ENCODE data around the gene MAGEA11. TPM values are rescaled to one million over a fixed set of nuclear protein-coding genes. Genes with fewer than 3 reads are reported as not detected.
"Not testable (repeated sequence)": the region's sequence is repeated elsewhere in the genome, so short reads cannot be mapped to it uniquely, and the experiment has no call there.

MAGEA11 gene
- total and polyA plus RNA-seq, 2 experiments from 2014 or later, result not detected

- peaks cover 16% of the 10 kb centered on the region for H3K27me3 Mint-ChIP-seq (ENCODE audit: insufficient read depth, low read depth, poor library complexity)
- H3K4me1 ChIP-seq (ENCODE audit: insufficient read depth); H3K9me3 Mint-ChIP-seq; DNase-seq (ENCODE audit: low spot score); H3K4me3 ChIP-seq; H3K4me2 ChIP-seq; H3K4me3 Mint-ChIP-seq; H3K9me2 ChIP-seq (ENCODE audit: insufficient read depth); H3K36me3 ChIP-seq (ENCODE audit: insufficient read depth); H4K20me1 ChIP-seq (replicated peaks; ENCODE audit: insufficient read depth); H3K27ac Mint-ChIP-seq; H3K4me1 Mint-ChIP-seq; ATAC-seq; H3F3A ChIP-seq (replicated peaks; ENCODE audit: low read depth); H2AFZ ChIP-seq; H3K79me2 ChIP-seq (replicated peaks; ENCODE audit: insufficient read depth); H3K27ac ChIP-seq (ENCODE audit: low read depth); H3K36me3 Mint-ChIP-seq (ENCODE audit: low read depth): not testable (repeated sequence)
- peaks cover 14% of the 10 kb centered on the region; the same call in 1 of the 2 replicates for H3K27me3 ChIP-seq (ENCODE audit: insufficient read depth)
Observed at GRCh38 chrX:149721241-149721640, 9.4 kb downstream of the MAGEA11 start.

- Histone ChIP-seq H2AFZ (no peak overlapping the region), H3K36me3 (ENCODE audit: insufficient read depth) (no peaks in the 10 kb centered on the region), H3K79me2 (replicated peaks; ENCODE audit: insufficient read depth) (no peaks in the 10 kb centered on the region), H3K4me2 (no peak overlapping the region), H4K20me1 (replicated peaks; ENCODE audit: insufficient read depth) (no peaks in the 10 kb centered on the region; the same call in 1 of the 2 replicates), H3K27me3 (ENCODE audit: insufficient read depth) (peaks cover 14% of the 10 kb centered on the region; the same call in 1 of the 2 replicates), H3K27ac (ENCODE audit: low read depth) (no peak overlapping the region), H3K9me2 (ENCODE audit: insufficient read depth) (no peaks in the 10 kb centered on the region), H3K4me1 (ENCODE audit: insufficient read depth) (no peaks in the 10 kb centered on the region), H3F3A (replicated peaks; ENCODE audit: low read depth) (no peaks in the 10 kb centered on the region), H3K4me3 (no peak overlapping the region)
- ATAC-seq (no peak), DNase-seq (ENCODE audit: low spot score) (no peak)
- H3K4me1 Mint-ChIP-seq, result 0 out of 3 replicates have a peak, but pooled peaks cover 2% of the 10 kb centered on the region
- peaks cover 16% of the 10 kb centered on the region for H3K27me3 Mint-ChIP-seq (ENCODE audit: insufficient read depth, low read depth, poor library complexity)
- H3K36me3 Mint-ChIP-seq (ENCODE audit: low read depth), result no peaks in the 10 kb centered on the region
- H3K27ac Mint-ChIP-seq, result no peak overlapping the region
- H3K4me3 Mint-ChIP-seq, result no peak overlapping the region
- no peaks in the 10 kb centered on the region for H3K9me3 Mint-ChIP-seq
- TF ChIP-seq EZH2phosphoT487 (IDR thresholded peaks at IDR 0.05; ENCODE audit: unreplicated experiment) (no peak), NANOG (IDR thresholded peaks at IDR 0.05; ENCODE audit: borderline replicate concordance) (no peak), ZNF462 (CRISPR knock-in tag; IDR thresholded peaks at IDR 0.05) (no peak), ZNF331 (CRISPR knock-in tag; IDR thresholded peaks at IDR 0.05; ENCODE audit: low read depth) (no peak), CTCF (conservative IDR thresholded peaks at IDR 0.05; ENCODE audit: low read depth in 2 of 2) (no peak), EZH2 (IDR thresholded peaks at IDR 0.05; ENCODE audit: low read depth, unreplicated experiment) (no peak), ZNF114 (CRISPR knock-in tag; IDR thresholded peaks at IDR 0.05) (no peak), JUNB (IDR thresholded peaks at IDR 0.05; ENCODE audit: unreplicated experiment) (no peak), STAT1 (IDR thresholded peaks at IDR 0.05; ENCODE audit: unreplicated experiment) (no peak), POLR2AphosphoS5 (IDR thresholded peaks at IDR 0.05; ENCODE audit: low read depth) (no peak), CREB1 (CRISPR knock-in tag; IDR thresholded peaks at IDR 0.05; ENCODE audit: low read depth) (no peak), ETS1 (IDR thresholded peaks at IDR 0.05) (no peak)
Observed at GRCh38 chrX:149721778-149722177, 9.9 kb downstream of the MAGEA11 start.

Measured in GM23338 (cell line).